GM19351 (cell line): ENCODE measurements around the gene ZNF655.
A peak's percentile ranks its signal among the peaks of the same experiment; 100 is the strongest.

ENCODE experiments used
- ATAC-seq: cut with Tn5 transposase; IDR thresholded peaks from one replicate; pipeline ENCODE4 v1.9.1; 2021; ENCODE audit warnings: mild to moderate bottlenecking, moderate library complexity; ENCODE audit not compliant: unreplicated experiment

Gene ZNF655

DNA sequence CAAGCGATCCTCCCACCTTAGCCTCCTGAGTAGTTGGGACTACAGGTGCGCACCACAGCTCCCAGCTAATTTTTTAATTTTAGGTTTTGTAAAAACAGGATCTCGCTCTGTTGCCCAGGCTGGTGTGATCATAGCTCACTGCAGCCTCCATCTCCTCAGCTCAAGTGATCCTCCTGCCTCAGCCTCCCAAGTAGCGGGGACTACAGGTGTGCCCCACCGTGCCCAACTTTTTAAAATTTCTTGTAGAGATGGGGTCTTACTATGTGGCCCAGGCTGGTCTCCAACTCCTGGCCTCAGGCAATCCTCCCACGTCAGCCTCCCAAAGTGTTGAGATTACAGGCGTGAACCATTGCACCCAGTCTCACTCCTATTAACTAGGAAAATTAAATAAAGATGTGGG, 47.1 kb downstream of the ZNF655 start:
- ATAC-seq = no peak

DNA sequence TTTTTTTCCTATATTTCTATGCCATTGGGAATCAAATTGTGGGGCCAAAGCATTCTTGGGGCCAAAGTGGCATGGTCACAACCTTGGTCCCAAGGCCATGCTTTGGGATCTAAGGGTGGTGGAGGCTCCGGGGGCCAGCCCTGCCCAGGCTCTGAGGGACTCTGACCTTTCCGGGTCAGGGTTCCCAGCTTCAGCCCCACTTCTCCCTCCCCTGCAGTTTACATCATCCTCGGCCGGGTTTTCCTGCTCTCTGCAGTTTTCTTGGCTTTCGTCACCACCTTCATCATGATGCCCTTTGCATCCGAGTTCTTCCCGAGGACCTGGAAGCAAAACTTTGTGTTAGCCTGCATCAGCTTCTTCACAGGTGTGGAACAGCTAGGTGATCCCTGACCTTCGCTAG, 48.1 kb downstream of the ZNF655 start:
- ATAC-seq = no peak

DNA sequence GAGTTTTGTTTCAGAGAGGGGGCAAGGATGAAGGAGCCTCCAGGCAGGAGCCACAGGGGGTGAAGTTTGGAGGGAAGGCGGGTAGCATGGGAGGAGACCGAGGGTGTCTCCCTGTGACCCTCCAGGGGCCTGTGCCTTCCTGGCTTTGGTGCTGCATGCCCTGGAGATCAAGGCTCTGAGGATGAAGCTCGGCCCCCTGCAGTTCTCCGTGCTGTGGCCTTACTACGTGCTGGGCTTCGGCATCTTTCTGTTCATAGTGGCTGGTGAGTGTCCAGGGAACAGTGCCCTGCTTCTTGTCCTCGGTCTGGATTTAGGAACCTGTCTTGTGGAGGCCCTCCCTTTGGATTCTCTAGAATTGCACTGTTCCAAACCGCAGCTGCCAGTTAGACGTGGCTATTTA, 49.1 kb downstream of the ZNF655 start:
- no peak for ATAC-seq

DNA sequence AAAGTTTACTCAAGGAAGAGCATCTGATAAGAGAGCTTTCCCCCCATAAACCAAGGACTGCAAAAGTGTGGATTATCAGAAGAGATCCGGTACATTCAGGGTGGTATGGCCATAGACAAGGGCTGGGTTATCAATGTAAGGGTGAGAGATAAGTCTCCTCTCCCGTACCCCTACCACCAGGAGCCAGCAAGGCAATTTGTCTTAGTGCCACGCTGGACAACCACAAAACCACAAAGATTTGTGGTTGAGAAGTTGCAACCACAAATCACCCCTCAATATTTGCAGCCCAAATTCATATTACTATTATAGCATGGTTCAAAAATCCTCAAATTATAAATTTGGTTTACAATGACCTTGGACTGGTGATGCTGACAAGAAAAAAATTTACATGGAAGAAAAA, 56.1 kb downstream of the ZNF655 start:
- ATAC-seq = no peak

DNA sequence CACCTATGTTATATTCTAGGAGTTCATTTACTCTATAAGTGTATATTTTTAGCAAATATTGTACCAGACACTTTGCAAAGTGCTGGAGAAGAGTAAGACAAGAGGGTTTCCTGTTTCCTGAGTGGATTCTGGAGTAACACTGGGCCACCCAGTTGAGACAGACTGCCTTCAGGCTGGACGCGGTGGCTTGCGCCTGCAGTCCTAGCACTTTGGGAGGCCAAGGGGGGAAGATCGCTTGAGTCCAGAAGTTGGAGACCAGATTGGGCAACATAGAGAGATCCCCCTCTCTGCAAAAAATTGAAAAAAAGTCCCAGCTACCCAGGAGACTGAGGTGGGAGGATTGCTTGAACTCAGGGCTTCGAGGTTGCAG, 57.5 kb downstream of the ZNF655 start:
- ATAC-seq = no peak

DNA sequence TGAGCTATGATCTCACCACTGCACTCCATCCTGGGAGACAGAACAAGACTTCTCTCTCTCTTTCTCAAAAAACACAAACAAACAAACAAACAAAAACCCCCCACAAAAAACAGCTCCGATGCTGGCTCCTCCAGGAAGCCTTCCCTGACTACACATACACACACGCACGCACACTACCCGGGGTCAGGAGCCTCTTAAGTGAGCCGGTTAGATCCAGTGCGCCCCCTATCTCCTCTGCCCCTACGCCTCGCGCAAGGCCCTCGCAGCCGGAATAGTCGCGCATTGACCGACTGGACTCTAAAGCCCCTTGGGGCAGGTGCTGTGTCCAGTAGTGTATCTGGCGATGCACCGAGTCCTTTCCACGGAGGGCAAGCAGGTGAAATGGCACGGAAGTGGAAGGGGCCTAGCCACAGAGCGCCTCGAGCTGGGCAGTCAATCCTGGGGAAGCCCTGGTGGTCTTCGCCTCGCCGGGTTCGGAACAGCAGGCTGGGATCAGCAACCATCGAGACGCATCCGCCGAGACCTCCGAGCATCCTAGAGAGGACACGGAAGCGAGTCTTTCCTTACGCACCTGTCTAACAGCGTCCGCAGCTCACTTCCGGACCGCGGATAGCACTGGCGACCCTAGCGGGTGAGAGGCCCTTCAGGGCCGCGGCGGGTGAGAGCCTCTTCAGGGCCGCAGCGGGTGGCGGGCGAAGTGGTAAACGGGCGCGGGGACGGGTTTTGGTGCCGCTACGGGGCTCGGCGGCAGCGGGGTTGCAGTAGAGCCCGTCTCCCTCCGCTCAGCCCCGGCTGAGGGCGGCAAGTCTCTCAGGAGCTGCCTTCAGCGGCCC, 58.1 kb downstream of the ZNF655 start, which contains the start of gene ZSCAN25:
Gene ZSCAN25, plus strand, starts transcription at position 588 of the 833 bp plus-strand sequence. CDS start 2,661 bp downstream, outside the sequence.
- ATAC-seq = peak; percentile 92

DNA sequence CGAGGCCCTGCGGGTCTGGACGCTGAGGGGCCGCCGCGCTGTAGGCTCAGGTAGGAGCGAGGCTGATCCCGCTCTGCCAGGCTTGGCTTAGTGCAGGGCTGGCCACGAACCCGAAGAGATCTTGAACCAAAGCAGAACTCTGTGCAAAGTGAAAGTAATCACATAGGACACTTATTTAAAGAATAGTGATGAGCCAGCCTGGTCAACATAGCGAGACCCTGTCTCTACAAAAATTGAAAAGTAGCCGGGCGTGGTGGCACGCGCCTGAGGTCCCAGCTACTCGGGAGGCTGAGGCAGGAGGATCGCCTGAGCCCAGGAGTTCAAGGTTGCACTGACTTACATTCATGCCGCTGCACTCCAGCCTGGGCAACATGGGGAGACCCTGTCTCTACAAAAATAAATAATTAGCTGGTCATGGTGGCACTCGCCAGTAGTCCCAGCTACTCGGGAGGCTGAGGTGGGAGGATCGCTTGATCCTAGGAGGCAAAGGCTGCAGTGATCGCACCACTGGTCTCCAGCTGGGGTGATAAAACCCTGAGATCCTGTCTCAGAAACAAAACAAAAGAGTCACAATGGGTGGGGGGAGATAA, 58.8 kb downstream of the ZNF655 start:
- ATAC-seq = no peak

DNA sequence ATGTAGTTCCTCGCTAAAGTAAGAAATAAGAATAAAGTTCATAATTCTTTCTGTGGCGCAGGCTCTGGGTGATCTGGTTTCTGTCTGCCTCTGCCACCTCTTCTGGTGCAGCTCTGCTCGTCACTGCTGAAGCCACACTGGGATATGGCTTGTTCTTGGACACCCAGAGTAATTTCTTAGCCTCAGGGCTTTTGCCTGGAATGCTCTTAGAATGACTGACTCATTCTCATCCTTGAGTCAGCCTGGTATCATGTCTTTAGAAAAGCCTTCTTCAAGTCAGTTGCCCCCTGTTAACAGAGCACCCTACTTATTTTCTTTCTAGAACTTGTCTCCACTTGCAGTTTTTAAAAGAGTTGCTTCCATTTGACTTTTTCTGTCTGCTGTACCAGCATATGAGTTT, 60.3 kb downstream of the ZNF655 start:
- no peak for ATAC-seq

DNA sequence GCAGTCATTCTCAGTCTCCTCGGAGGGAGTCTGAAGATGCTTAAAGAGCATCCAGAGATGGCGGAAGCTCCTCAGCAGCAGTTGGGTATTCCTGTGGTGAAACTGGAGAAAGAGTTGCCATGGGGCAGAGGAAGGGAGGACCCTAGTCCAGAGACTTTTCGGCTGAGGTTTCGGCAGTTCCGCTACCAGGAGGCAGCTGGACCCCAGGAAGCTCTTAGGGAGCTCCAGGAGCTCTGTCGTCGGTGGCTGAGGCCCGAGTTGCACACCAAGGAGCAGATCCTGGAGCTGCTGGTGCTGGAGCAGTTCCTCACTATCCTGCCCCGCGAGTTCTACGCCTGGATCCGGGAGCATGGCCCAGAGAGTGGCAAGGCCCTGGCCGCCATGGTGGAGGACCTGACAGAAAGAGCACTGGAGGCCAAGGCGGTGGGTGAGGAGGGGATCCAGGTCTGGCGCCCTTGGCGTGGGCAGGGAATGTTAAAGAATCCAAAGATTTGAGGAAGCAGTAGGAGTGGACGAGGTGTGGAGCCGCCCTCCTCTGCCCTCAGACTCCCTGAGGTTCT, 61.2 kb downstream of the ZNF655 start:
- no peak for ATAC-seq

DNA sequence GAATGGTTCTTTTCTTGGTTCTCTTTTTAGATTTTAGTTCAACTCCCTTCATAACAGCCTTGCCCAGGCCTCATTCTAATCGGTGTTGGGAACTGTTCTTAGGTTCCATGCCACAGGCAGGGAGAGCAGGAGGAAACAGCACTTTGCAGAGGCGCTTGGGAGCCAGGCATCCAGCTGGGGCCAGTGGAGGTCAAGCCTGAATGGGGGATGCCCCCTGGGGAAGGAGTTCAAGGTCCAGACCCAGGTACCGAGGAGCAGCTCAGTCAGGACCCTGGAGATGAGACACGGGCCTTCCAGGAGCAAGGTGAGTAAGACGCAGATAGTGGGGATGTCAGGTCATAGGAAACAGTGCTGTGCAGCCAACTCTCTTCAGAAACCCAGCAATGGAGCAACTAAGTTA, 62.8 kb downstream of the ZNF655 start:
- no peak for ATAC-seq

DNA sequence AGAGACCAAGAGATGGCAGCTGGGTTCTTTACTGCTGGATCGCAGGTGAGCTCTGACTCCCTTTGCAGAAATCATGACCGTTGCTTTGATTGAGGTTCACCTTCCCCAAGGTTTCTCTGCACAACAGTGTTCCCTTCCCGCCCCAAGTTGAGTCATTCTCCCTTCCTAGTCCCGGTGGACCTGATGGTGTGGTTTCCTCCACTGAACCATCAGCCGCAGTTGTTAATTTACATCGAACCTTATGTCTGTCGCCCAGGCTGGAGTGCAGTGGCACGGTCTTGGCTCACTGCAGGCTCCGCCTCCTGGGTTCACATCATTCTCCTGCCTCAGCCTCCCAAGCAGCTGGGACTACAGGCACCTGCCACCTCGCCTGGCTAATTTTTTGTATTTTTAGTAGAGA, 64.2 kb downstream of the ZNF655 start:
- no peak for ATAC-seq

DNA sequence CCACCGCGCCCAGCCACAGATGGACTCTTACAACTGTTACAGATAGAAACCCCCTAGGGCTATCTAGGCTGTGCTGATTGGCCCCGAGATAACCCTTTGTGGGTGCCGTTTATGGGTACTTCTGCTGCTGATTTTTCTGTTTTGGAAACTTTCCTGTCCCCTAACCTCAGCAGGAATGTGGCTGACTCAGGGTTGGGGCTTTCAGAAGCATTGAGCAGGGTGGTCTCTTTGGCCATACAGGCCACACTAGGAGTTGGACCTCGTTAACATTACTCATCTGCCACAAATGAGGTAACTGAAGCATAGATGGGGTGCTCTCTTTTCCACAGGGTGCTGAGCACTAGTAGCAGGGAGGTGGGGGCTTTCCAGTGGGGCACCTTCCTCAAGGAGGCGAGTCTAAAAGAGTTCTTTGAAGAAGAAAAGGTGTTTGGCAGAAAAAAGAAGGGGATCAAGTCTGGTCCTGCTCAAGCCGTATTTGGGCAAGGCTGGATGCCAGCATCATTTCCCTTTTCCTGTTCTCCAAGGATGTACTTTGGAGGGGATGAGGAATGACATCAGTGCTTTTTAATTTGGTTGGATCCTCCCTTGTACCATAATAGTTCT, 64.8 kb downstream of the ZNF655 start:
- ATAC-seq = no peak

DNA sequence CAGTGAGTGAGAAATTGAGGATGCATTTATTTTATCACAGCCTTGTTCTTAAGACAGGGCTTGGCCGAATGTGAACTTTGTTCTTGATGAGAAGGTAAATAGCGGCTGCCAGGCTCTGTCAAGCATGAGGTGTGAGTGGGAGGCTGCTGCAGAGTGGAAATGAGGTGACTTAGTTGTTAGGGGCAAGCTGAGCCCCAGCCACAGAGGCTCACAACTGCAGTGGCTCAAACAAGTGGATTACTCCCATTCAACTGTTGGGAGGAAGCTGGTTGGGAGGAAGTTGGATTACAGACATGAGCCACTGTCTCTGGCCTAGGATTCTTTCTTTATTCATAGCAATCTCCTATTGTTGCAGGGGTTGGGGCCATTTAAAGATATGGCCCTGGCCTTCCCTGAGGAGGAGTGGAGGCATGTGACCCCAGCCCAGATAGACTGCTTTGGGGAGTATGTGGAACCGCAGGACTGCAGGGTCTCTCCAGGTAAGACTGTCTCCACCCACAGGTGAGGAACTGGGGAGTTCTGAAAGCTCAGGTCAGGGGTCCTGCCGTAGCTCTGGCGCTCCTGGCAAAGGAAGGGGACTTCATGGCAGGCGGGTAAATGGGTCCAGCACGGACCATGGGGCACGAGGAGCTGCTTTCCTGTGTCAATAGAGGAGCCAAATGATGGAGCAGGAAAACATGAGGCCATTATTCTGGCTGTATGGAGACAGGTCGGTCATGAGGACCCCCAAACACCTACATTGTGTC, 65.4 kb downstream of the ZNF655 start:
- ATAC-seq = no peak

DNA sequence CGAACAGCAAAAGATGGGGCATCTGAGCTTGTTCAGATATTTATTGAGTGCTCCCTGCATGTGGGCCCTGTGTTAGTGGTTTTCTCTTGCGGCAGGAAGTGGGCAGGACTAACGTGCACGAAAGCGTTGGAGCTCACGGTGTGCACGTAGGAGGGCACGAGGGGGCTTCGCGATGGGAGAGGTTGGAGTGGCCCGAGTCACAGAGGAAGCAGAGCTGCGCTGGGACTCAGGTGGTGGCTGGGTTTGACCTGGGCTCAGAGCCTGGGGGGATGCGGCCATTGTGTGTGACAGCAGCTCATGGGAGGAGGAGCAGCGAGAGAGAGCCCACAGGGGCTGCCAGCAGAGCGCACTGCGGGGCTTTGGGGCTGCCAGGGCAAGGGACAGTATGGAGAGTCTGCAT, 66.0 kb downstream of the ZNF655 start:
- ATAC-seq = no peak

DNA sequence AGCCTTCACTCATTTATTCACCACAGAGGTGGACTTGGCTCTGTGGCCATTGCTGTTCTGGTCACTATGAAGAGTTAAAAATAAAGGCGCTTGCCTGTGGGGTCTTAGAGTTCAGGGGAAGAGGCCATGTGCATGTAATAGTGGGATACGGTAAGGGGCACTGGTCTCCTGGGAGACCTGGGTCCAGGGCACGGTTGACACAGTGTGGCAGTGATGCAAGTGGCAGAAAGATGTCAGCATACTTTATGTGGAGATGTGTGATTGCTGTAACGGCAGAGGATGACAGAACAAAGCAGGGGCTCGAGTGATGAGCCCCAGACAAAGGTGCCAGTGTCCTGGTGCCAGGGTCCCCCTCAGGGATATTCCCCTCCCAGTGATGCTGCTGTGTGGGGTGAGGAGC, 66.9 kb downstream of the ZNF655 start:
- ATAC-seq = no peak

DNA sequence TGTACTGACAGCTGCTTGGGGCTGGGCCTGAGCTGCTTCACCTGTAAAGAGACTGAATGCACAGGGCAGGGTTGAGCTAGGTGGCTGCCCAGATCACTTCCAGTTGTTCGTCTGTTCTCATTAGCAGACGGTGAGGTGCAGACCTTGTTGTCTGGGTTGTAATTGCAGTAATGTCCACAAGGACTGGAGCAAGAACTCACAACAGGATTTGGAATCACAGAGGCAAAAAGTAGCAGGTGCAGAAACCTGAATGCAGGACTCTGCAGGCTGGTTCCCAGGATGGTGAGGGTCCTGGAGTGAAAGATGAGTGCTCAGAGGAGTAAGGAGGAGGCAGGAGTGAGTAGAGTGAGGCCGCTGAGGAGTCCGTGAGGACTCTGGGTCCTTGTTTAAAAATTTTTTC, 67.5 kb downstream of the ZNF655 start:
- no peak for ATAC-seq
